Erythroblast (primary cell): ENCODE data around the gene POM121.
"Not testable (repeated sequence)": the region's sequence is repeated elsewhere in the genome, so short reads cannot be mapped to it uniquely, and the experiment has no call there.

ENCODE experiments used
- DNase-seq, 2 experiments: peaks; one replicate each; lab custom pipeline; 2025; lab: John Stamatoyannopoulos, UW
- GATA1 ChIP-seq: IDR thresholded peaks from 2 replicates; pipeline ENCODE4 v1.6.1; 2011; ENCODE audit warnings: low read depth, mild to moderate bottlenecking, control low read depth, low read length, moderate library complexity
- POLR2A ChIP-seq: IDR thresholded peaks from 2 replicates; pipeline ENCODE4 v1.6.1; 2011; ENCODE audit warnings: mild to moderate bottlenecking, low read length

POM121 gene

GRCh38 chr7:72924733-72925545 is at the start of gene POM121:
Gene POM121, plus strand, starts transcription at chr7:72925095. Its CDS starts 27 bp downstream, at chr7:72925122.
- DNase-seq = peak; percentile 94 to 96
- TF ChIP-seq POLR2A = peak; percentile 89
- TF ChIP-seq GATA1 = no peak

DNA sequence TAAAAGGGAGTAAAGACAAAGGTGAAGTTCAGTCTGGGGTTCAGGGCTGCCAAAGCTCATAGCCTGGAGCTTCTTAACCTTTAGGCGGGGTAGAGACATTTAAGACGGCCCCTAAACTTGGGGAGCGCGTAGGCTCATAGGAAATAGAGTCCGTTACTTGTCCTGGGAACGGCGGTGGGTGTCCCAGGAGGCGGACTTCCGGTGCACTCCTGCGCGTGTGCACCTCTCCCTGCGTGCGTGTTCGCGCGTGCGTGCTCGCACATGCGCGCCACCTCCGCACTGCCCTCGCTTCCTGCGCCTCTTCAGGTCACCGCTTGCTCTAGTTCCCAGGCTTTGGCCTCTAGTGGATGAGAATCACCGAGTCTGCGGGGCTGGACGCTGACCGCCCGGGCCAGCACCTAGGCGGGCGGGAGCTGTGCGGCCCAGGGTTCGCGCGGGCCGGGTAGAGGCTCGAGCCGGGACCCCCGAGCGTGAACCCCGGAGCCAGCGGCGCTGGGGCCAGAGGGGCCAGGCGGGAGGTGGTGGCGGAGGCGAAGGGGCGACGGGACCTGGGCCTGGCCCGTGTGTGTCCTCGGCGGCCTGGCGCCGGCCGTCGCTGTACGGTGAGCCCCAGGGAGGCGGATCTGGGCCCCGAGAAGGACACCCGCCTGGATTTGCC is 45.7 kb upstream of the POM121 start:
- peak; percentile 50 for TF ChIP-seq POLR2A
- peak; percentile 89 to 92 for DNase-seq

- peak; percentile 74 for DNase-seq
Observed at GRCh38 chr7:72879737-72880215, 45.1 kb upstream of the POM121 start.

DNA sequence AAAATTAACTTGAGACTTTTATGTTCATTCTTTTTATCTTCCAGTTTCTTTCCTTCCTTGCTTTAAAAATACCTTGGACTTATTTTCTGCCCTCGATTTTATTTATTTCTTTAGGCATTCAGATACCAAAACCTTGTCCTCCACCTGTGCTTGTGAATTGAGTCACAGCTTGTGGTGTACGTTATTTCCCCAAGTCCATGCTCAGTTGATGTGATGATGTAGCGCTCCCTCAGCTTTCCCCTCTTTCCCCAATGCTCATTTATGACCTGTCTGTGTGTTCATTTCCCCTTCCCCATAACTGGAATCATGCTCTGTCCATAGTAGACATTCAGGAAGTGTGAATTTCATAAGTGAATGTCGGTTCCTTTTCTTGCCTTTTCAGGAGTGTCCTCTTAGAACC is 33.1 kb upstream of the POM121 start:
- DNase-seq = not testable (repeated sequence)

DNA sequence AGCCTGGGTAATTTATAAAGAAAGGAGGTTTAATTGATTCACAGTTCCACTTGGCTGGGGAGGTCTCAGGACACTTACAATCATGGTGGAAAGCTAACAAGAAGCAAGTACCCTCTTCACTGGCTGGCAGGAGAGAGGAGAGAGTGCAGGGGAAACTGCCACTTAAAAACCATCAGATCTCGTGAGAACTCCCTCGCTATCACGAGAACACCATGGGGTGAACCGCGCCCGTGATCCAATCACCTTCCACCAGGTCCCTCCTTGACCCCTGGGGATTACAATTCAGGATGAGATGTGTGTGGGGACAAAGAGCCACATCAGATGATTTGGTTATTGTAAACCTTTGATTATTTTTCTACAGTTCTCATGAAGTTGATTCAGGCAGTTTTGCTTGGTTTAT is 20.2 kb upstream of the POM121 start:
- DNase-seq = peak in 1 of 2 experiments; percentile 48

DNA sequence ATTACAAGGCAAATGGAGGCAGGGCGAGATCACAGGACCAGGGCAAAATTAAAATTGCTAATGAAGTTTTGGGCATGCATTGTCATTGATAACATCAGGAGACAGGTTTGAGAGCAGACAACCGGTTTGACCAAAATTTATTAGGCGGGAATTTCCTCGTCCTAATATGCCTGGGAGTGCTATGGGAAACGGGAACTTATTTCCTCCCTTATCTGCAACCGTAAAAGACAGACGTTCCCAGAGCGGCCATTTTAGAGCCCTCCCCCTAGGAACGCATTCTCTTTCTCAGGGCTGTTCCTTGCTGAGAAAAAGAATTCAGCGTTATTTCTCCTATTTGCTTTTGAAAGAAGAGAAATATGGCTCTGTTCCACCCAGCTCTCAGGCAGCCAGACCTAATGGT is 16.5 kb upstream of the POM121 start:
- DNase-seq = not testable (repeated sequence)

GRCh38 chr7:72911395-72911794 is 13.5 kb upstream of the POM121 start:
- DNase-seq = not testable (repeated sequence)

DNA sequence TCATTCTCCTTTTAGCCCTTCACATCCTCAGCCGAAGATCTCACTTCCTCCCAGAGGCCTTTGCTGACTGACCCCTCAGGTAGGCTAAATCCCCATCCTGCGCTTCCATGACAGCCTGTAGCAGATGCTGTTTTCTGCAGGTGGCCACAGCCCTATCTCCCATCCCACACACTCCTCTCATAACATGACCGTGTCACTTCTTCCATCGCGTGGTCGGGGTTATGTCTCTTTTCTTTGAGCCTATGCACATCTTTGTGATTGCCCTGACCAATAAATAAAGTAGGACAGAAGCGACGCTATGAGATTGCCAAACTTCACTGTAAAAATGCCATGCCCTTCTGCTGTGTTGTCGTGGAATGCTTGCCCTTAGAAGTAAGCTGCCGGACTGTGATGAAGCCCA is 11.1 kb upstream of the POM121 start:
- DNase-seq = not testable (repeated sequence)

DNA sequence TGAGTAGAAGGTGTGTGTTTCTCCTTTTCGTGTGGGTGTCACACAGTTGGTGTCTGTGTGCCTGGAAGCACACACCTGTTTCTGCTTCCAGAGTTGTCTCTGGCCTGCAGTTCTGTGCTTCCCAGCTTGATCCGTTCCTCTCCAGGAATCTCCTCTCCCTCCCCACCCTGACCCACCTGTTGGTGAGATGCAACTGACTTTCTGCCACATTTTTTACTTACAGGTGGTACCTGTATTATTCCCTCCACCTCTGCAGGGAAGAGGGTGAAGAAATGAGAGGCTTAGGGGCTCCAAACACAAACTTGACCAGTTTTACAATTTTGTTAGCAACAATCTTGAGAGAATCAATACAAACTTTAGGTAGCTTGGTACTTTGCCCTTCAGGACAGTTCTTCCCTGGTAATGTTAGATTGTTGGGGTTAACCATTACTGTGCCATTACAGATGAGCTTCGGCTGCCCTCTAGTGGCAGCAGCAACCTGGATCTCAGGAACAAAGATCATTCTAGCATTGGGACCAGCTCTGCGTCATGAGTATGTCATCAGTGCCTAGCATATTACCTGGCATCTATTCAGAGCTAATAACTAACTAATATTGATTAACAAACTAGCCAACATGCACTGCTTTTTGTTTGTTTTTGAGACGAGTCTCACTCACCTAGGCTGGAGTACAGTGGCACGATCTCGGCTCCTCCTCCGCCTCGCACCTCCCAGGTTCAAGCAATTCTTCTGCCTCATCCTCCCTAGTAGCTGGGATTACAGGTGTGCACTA is 10.0 kb upstream of the POM121 start:
- peak; percentile 67 to 78 for DNase-seq

DNA sequence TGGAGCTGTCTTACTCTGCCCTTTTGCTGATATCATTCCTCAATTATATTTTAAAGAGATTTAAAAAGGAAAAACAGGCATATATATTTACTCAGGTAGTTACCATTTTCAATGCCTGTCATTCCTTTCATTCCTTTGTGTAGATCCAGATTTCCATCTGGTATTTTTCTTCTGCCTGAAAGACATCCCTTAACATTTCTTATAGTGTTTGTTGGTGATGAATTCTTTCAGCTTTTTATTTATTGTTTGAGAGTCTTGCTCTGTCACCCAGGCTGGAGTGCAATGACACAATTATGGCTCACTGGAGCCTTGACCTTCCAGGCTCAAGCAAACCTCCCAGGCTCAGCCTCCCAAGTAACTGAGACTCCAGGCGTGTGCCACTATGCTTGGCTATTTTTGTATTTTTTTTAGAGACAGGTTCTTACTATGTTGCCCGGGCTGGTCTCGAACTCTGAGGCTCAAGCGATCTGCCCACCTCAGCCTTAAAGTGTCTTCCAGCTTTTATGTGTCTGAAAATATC is 5.6 kb upstream of the POM121 start:
- DNase-seq = no peak
- no peak for TF ChIP-seq POLR2A
- no peak for TF ChIP-seq GATA1

GRCh38 chr7:72924386-72924732 is 536 bp upstream of the POM121 start:
- TF ChIP-seq POLR2A (no peak), GATA1 (no peak)
- DNase-seq = no peak

DNA sequence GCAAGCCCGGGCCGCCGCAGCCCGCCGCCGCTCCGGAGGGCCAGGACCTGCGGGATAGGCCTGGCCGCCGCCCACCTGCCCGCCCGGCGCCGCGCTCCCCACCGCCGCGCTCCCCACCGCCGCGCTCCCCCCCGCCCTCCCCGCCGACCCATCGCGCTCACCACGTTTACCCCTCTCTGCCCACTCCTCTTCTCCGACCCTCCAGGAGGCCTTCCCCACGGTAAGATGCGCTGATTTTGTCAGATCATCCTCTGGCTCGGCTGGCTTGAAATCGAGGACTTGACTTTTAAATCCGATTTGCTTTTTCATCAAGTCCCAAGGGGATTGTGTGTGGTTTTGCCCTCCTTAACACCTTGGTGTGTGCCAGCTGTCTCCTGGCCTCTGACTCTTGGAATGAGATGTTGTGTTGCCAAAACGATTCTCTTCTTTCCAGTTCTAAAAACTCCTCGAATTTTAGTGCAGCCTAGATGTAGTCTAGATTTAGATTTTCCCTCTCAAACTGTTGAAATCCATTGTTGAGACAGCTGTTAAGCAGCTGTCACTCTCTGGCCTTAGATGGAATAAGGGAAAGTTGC is 738 bp downstream of the POM121 start:
- no peak for DNase-seq
- no peak for TF ChIP-seq POLR2A
- no peak for TF ChIP-seq GATA1

DNA sequence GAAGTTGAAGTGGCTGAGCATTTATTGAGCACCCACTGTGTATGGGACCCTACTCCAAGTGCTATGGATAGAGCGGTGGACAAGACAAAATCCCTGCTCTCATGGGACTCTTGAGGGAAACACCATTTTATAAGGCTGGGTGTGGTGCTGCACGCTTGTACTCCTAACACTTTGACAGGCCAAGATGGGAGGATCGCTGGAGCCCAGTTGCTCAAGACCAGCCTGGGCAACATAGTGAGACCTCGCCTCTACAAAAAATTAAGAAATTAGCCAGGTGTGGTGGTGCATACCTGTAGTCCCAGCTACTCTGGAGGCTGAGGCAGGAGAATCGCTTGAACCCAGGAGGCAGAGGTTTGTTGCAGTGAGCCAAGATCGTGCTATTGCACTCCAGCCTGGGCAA is 2.9 kb downstream of the POM121 start:
- DNase-seq = not testable (repeated sequence)

DNA sequence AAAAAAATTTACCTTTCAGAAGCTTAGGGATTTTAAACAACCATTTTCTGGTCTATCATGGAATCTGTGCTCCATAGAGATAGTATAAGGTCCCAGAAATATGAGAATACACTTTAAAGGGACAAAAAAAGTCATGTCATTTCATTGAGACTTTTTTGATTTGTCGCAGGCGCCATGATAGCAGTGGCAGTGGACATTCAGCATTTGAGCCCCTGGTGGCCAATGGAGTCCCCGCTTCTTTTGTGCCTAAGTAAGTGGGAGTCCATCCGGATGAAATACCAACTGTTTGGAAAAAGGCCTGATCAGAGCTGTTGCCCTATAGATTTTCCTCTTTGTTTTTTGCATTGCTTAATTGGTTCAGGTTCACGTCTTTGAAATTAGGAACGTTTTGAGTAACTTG is 3.3 kb downstream of the POM121 start:
- peak in 1 of 2 experiments; percentile 4 for DNase-seq

- DNase-seq = not testable (repeated sequence)
Observed at GRCh38 chr7:72942022-72942705, 17.3 kb downstream of the POM121 start.

DNA sequence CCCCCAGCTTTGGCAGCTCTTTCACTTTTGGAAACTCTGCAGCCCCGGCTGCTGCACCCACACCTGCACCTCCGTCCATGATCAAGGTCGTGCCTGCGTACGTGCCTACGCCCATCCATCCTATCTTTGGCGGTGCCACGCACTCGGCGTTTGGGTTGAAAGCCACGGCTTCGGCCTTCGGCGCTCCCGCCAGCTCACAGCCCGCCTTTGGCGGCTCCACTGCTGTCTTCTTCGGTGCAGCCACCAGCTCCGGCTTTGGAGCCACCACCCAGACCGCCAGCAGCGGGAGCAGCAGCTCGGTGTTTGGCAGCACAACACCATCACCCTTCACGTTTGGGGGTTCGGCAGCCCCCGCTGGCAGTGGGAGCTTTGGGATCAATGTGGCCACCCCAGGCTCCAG is 18.1 kb downstream of the POM121 start:
- not testable (repeated sequence) for DNase-seq

- DNase-seq = not testable (repeated sequence)
Observed at GRCh38 chr7:72944937-72945336, 20.0 kb downstream of the POM121 start.

GRCh38 chr7:72945597-72945996 is 20.7 kb downstream of the POM121 start:
- not testable (repeated sequence) for DNase-seq

GRCh38 chr7:72946130-72946745 is 21.3 kb downstream of the POM121 start:
- DNase-seq = peak in 1 of 2 experiments; percentile 23

GRCh38 chr7:72948714-72949113 is 23.8 kb downstream of the POM121 start:
- not testable (repeated sequence) for DNase-seq
